Esophagus muscularis mucosa (tissue), 4 donors: ENCODE results near the gene BST1. TPM values are rescaled to one million over a fixed set of nuclear protein-coding genes. Genes with fewer than 3 reads are reported as not detected.

Source experiments
- DNase-seq: peaks from one replicate; pipeline ENCODE4 v3.0.0-alpha.2; 2017; ENCODE audit errors: extremely low spot score
- H3K27ac ChIP-seq, 4 donors: fragments of 200-600 bp; sonication (generic); replicated peaks in 1 of 4; 1 replicate in 3 of 4; 2 replicates in 1 of 4; pipeline ENCODE4 v1.5.1; 2016 to 2019; ENCODE audit warnings: mild to moderate bottlenecking in 1 of 4
- H3K27me3 ChIP-seq, 4 donors: fragments of 200-600 bp; sonication (generic); one replicate each; pipeline versions ENCODE4 v1.5.1 to v1.6.0; 2016 to 2019
- H3K36me3 ChIP-seq, 4 donors: fragments of 200-600 bp; sonication (generic); one replicate each; pipeline ENCODE4 v1.5.1; 2016 to 2019
- H3K4me1 ChIP-seq, 4 donors: fragments of 200-600 bp; sonication (generic); one replicate each; pipeline ENCODE4 v1.5.1; 2016 to 2019
- H3K4me3 ChIP-seq, 4 donors: fragments of 200-600 bp; sonication (generic); 1 replicate in 2 of 4; 2 replicates in 2 of 4; pipeline ENCODE4 v1.5.1; 2016 to 2019; ENCODE audit warnings: mild to moderate bottlenecking in 4 of 4, moderate library complexity in 1 of 4
- H3K9me3 ChIP-seq, 4 donors: fragments of 200-600 bp; sonication (generic); 1 replicate in 3 of 4; 2 replicates in 1 of 4; pipeline ENCODE4 v1.5.1; 2016 to 2019
- EP300 ChIP-seq: sonication (generic); formaldehyde crosslinking; IDR thresholded peaks from one replicate; pipeline ENCODE4 v1.6.1; 2017; ENCODE audit warnings: antibody characterized with exemption
- POLR2A ChIP-seq: fragments of 450-650 bp; IDR thresholded peaks from one replicate; pipeline ENCODE4 v1.6.1; 2017; ENCODE audit warnings: antibody characterized with exemption, moderate library complexity, mild to moderate bottlenecking, low read depth
- POLR2AphosphoS5 ChIP-seq, 2 donors: sonication (generic); formaldehyde crosslinking; IDR thresholded peaks; one replicate each; pipeline ENCODE4 v1.6.1; 2017; ENCODE audit warnings: antibody characterized with exemption in 2 of 2
- WGBS: methylation state at CpG from one replicate; pipeline ENCODE4 v1.1.5; 2018; 5-methylcytosine and 5-hydroxymethylcytosine counted together
- intact Hi-C: fragments of 100-400 bp; cut with DNase I; formaldehyde crosslinking; loops from one replicate; pipeline ENCODE4 v1.15.1; 2023
- total RNA-seq, 4 donors: library from RNA; depleted of rRNA; stranded (reverse); fragments of >200 nt; gene quantifications; one replicate each; pipeline versions ENCODE4 v1.1.0 to v1.2.1, GENCODE V29; 2016
- TF ChIP-seq, protein P1 (sequence below), 3 experiments: fragments of 200-600 bp in 2 of 3; fragments of 450-650 bp in 1 of 3; sonication (generic) in 2 of 3; IDR thresholded peaks; one replicate each; pipeline ENCODE4 v1.5.1; 2017 to 2019; ENCODE audit warnings: antibody characterized with exemption in 3 of 3, mild to moderate bottlenecking in 2 of 3, moderate library complexity in 1 of 3

Gene BST1
- total RNA-seq, 4 donors from 2014 or later: 2.5 to 6.0 (median 4.3) TPM

DNA sequence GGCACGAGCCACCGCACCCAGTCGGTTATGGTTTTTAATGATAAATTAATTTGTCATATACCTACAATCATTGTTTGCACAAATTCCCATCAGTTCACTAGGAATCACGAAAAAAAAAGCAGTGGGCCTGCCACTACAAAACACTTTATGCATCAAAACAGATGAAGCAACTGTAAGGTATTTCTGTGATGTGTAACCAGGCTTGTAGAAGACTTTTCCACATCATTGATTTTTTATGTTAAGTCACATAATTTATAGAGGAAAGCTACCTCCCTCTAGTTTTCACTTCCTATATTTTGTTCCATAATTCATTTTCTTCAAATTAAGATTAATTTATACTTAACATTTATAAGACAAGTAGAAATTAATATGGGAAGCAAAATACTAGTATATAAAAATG lies 27.9 kb upstream of the BST1 start:
- 95% methylated on average over 4 of the region's 4 CpGs for WGBS
- no peak for TF ChIP-seq EP300
- TF ChIP-seq, protein P1, sequence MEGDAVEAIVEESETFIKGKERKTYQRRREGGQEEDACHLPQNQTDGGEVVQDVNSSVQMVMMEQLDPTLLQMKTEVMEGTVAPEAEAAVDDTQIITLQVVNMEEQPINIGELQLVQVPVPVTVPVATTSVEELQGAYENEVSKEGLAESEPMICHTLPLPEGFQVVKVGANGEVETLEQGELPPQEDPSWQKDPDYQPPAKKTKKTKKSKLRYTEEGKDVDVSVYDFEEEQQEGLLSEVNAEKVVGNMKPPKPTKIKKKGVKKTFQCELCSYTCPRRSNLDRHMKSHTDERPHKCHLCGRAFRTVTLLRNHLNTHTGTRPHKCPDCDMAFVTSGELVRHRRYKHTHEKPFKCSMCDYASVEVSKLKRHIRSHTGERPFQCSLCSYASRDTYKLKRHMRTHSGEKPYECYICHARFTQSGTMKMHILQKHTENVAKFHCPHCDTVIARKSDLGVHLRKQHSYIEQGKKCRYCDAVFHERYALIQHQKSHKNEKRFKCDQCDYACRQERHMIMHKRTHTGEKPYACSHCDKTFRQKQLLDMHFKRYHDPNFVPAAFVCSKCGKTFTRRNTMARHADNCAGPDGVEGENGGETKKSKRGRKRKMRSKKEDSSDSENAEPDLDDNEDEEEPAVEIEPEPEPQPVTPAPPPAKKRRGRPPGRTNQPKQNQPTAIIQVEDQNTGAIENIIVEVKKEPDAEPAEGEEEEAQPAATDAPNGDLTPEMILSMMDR (IDR thresholded peaks at IDR 0.05): no peak
- no peak for TF ChIP-seq POLR2AphosphoS5 (IDR thresholded peaks at IDR 0.05)
- TF ChIP-seq POLR2A: no peak

DNA sequence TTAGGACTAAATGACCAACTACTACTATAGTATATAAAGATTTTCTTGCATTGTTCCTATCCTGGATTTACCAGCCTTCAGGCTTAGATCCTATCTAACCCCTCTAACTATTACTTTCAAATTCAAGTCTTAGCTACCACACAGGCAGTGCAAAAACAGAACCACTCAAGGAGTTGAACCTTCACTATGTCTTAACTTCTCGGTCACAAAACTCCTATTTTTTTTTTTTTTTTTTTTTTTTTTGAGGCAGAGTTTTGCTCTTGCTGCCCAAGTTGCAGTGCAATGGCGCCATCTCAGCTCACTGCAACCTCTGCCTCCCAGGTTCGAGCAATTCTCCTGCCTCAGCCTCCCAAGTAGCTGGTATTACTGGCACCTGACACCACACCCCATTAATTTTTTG lies 27.5 kb upstream of the BST1 start:
- TF ChIP-seq POLR2AphosphoS5 (IDR thresholded peaks at IDR 0.05) (no peak), POLR2A (no peak), EP300 (no peak)
- TF ChIP-seq, protein P1 (IDR thresholded peaks at IDR 0.05): no peak
- WGBS: 95% methylated on average over 3 of the region's 3 CpGs
- Histone ChIP-seq H3K9me3 (no peaks in the 10 kb centered on the region), H3K36me3 (no peaks in the 10 kb centered on the region), H3K4me3 (no peak overlapping the region), H3K4me1 (no peaks in the 10 kb centered on the region), H3K27ac (no peak overlapping the region), H3K27me3 (no peaks in the 10 kb centered on the region)
- intact Hi-C loops: no loop called here
- DNase-seq: no peak

More for the DNA sequence above, 27.9 kb upstream of the BST1 start:
- H3K4me1 ChIP-seq: no peaks in the 10 kb centered on the region
- no peak for DNase-seq
- no peaks in the 10 kb centered on the region for H3K27me3 ChIP-seq
- no peaks in the 10 kb centered on the region for H3K9me3 ChIP-seq
- no peak overlapping the region for H3K4me3 ChIP-seq
- intact Hi-C loops: no loop called here
- no peak overlapping the region for H3K27ac ChIP-seq
- no peaks in the 10 kb centered on the region for H3K36me3 ChIP-seq

DNA sequence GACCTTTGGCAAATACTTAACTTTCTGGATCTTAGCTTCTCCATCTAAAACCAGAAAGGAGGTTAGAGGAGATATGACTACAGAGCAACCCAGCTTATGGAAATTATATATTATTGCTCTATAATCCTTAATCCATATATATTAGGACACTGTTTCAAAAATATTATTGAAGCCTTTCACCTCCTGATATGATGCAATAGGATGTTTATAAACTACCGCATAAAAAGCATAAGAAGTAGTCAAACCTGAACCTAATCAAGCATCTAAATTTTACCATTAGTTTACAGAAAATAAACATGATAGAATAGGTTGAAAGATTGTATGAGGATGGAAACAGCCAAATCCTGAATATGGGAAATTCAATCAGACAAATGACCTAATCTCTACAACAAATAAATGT lies 26.8 kb upstream of the BST1 start:
- TF ChIP-seq, protein P1 (IDR thresholded peaks at IDR 0.05): no peak
- TF ChIP-seq EP300 (no peak), POLR2AphosphoS5 (IDR thresholded peaks at IDR 0.05) (no peak), POLR2A (no peak)
- 95% methylated on average over 1 of the region's 1 CpG for WGBS
- Histone ChIP-seq H3K27me3 (no peaks in the 10 kb centered on the region), H3K27ac (no peak overlapping the region), H3K4me3 (no peak overlapping the region), H3K36me3 (no peaks in the 10 kb centered on the region), H3K4me1 (peaks cover 2 to 3% (median 3%) of the 10 kb centered on the region in 4 donors), H3K9me3 (no peaks in the 10 kb centered on the region)
- intact Hi-C loops: no loop called here
- no peak for DNase-seq

DNA sequence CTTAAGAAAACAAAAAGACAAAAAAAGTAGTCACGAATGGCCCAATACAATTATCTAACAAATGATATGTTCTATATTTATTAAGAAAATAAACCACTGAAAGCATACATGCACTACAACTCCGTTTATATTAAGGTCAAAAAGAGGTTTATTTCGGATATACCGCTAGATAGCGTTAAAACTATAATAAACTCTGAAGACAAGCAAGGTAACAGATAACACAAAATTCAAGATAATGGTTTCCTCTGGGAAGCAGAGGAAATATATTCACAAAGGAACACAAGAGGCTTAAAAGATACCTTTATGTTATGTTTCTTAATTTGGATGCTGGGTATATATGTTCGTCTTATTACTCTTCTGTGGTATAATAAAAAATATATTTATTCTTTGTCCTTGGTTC lies 26.0 kb upstream of the BST1 start:
- no peak for DNase-seq

More for the DNA sequence above, 26.0 kb upstream of the BST1 start:
- H3K9me3 ChIP-seq: no peaks in the 10 kb centered on the region
- H3K4me1 ChIP-seq: peaks cover 5 to 7% (median 6%) of the 10 kb centered on the region in 4 donors
- intact Hi-C loops: no loop called here
- 92% methylated on average over 6 of the region's 6 CpGs for WGBS
- no peaks in the 10 kb centered on the region for H3K36me3 ChIP-seq
- no peak overlapping the region for H3K4me3 ChIP-seq
- no peak overlapping the region for H3K27ac ChIP-seq
- TF ChIP-seq, protein P1 (IDR thresholded peaks at IDR 0.05): no peak
- no peak for TF ChIP-seq POLR2AphosphoS5 (IDR thresholded peaks at IDR 0.05)
- TF ChIP-seq EP300: no peak
- TF ChIP-seq POLR2A: no peak
- no peaks in the 10 kb centered on the region for H3K27me3 ChIP-seq
